ENCODE data around the gene TREML2. TPM values are rescaled to one million over a fixed set of nuclear protein-coding genes. Genes with fewer than 3 reads are reported as not detected.

Gene TREML2
- total RNA-seq, 1 donor = not detected

DNA sequence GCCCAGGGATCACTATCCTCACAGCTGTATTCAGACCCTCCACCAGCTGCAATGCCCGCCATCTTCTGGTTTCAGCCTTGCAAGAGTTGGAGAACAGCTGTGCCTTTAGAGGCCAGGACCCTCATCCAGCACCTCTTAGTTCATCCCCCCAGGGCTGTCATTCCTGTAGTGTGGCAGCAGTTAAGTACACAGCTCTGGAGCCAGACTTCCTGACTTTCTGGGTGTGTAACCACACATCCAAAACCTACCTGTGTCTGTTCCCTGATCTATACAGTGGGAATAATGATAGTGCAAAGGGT, 37.6 kb downstream of the TREML2 start:
- Histone ChIP-seq H3K4me2 (ENCODE audit: insufficient read depth, low read length) (no peak overlapping the region), H3K36me3 (ENCODE audit: insufficient read depth, low read length) (no peaks in the 10 kb centered on the region), H4K20me1 (ENCODE audit: insufficient read depth, low read length) (no peaks in the 10 kb centered on the region), H3K4me1 (ENCODE audit: insufficient read depth, low read length) (no peaks in the 10 kb centered on the region), H3K27ac (ENCODE audit: low read depth, low read length) (no peak overlapping the region), H3K79me2 (ENCODE audit: insufficient read depth, low read length) (no peaks in the 10 kb centered on the region), H3K9me3 (ENCODE audit: low read depth, low read length) (no peaks in the 10 kb centered on the region), H3K27me3 (ENCODE audit: insufficient read depth, low read length) (no peaks in the 10 kb centered on the region), H2AFZ (ENCODE audit: low read length) (no peak overlapping the region), H3K4me3 (ENCODE audit: insufficient read depth, low read length) (no peak overlapping the region)
- no peak for DNase-seq (ENCODE audit: insufficient read length, low spot score, missing footprints)
- TF ChIP-seq, protein P1, sequence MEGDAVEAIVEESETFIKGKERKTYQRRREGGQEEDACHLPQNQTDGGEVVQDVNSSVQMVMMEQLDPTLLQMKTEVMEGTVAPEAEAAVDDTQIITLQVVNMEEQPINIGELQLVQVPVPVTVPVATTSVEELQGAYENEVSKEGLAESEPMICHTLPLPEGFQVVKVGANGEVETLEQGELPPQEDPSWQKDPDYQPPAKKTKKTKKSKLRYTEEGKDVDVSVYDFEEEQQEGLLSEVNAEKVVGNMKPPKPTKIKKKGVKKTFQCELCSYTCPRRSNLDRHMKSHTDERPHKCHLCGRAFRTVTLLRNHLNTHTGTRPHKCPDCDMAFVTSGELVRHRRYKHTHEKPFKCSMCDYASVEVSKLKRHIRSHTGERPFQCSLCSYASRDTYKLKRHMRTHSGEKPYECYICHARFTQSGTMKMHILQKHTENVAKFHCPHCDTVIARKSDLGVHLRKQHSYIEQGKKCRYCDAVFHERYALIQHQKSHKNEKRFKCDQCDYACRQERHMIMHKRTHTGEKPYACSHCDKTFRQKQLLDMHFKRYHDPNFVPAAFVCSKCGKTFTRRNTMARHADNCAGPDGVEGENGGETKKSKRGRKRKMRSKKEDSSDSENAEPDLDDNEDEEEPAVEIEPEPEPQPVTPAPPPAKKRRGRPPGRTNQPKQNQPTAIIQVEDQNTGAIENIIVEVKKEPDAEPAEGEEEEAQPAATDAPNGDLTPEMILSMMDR (IDR thresholded peaks at IDR 0.05; ENCODE audit: extremely low read depth, low read depth, low read length) = no peak

DNA sequence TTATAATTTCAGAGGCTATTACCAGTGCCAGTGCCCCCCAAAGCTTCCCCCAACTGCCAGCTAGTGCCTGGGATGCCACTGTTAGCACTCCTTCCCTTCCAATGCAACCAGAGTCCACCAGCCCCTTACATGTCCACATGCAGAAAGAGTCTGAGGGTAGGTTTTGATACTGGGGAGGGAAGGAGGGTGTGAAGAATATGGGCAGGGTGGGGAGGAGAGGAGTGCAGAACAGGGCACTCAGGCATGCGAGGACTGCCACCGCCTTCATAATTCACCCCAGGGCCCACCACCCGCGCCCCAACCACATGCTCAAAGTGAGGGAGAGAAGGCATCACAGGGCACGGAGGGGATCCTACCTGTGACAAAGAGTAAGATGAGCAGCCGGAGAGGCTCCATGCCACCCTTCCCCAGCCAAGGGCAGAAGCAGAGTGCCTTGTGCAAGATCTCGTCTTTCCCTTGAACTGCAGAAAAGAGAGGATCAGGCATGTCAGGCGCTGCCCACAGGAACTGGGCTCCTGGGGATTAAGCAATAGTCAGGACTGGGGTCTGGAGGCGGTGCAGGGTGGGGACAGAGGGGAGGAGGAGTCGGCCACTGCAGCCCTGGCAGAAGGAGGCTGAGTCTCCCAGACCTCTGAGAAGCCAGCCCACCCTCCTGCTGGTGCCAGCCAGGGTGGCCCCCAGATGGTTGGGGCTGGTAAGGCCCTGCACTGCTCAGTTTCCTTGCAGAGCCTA, 38.1 kb downstream of the TREML2 start, which contains the start of gene TREM2:
Gene TREM2, minus strand, starts transcription at position 430 of the 732 bp plus-strand sequence. Its CDS starts 34 bp downstream, at position 396.
- H3K27me3 ChIP-seq (ENCODE audit: insufficient read depth, low read length) = no peaks in the 10 kb centered on the region
- H3K36me3 ChIP-seq (ENCODE audit: insufficient read depth, low read length) = no peaks in the 10 kb centered on the region
- H3K9me3 ChIP-seq (ENCODE audit: low read depth, low read length) = no peaks in the 10 kb centered on the region
- H3K4me3 ChIP-seq (ENCODE audit: insufficient read depth, low read length) = no peak within 1 kb of the TSS
- no peak within 1 kb of the TSS for H3K27ac ChIP-seq (ENCODE audit: low read depth, low read length)
- H2AFZ ChIP-seq (ENCODE audit: low read length) = no peak within 1 kb of the TSS
- H3K4me1 ChIP-seq (ENCODE audit: insufficient read depth, low read length) = no peaks in the 10 kb centered on the region
- peak; percentile 37 for DNase-seq (ENCODE audit: insufficient read length, low spot score, missing footprints)
- no peaks in the 10 kb centered on the region for H3K79me2 ChIP-seq (ENCODE audit: insufficient read depth, low read length)
- H3K4me2 ChIP-seq (ENCODE audit: insufficient read depth, low read length) = no peak within 1 kb of the TSS
- TF ChIP-seq, protein P1 (IDR thresholded peaks at IDR 0.05; ENCODE audit: extremely low read depth, low read depth, low read length) = no peak
- H4K20me1 ChIP-seq (ENCODE audit: insufficient read depth, low read length) = no peaks in the 10 kb centered on the region

DNA sequence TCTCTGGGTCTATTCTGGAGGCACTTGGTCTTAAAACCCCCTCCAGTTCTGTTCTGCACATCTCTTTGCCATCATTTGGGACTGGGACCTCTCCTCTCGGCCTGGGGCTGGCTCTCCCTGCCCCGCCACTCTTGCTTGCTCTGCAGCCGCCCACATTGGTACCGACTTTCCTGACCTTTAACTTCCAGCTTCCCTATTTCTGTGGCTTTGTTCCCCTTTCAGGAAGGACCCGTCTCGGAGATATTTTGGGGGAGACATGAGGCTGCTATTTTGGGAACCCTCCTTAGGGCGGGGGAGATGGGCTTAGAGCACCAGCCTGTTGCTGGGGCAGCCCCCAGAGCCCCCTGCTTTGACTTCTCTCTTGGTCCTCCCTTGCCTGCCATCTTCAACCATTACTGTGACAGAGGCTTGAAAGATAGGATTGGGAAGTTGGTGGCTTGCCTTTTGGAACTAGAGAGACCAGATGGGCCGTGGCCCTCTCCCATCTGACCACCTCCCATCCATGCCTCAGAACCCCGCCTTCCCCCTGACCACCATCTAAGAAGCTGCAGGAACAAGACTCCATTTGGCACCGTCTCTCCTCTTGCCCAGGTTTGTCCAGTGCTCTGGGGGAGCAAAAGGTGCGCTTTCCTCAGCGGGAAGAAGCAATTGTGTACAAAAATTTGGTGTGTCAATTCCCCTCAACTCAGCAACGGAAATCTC, 38.9 kb downstream of the TREML2 start:
- H3K4me1 ChIP-seq (ENCODE audit: insufficient read depth, low read length) = no peaks in the 10 kb centered on the region
- H3K79me2 ChIP-seq (ENCODE audit: insufficient read depth, low read length) = no peaks in the 10 kb centered on the region
- no peaks in the 10 kb centered on the region for H3K27me3 ChIP-seq (ENCODE audit: insufficient read depth, low read length)
- TF ChIP-seq, protein P1 (IDR thresholded peaks at IDR 0.05; ENCODE audit: extremely low read depth, low read depth, low read length) = no peak
- no peak overlapping the region for H3K4me3 ChIP-seq (ENCODE audit: insufficient read depth, low read length)
- no peak for DNase-seq (ENCODE audit: insufficient read length, low spot score, missing footprints)
- no peak overlapping the region for H2AFZ ChIP-seq (ENCODE audit: low read length)
- H3K4me2 ChIP-seq (ENCODE audit: insufficient read depth, low read length) = no peak overlapping the region
- H4K20me1 ChIP-seq (ENCODE audit: insufficient read depth, low read length) = no peaks in the 10 kb centered on the region
- no peaks in the 10 kb centered on the region for H3K36me3 ChIP-seq (ENCODE audit: insufficient read depth, low read length)
- no peaks in the 10 kb centered on the region for H3K9me3 ChIP-seq (ENCODE audit: low read depth, low read length)
- no peak overlapping the region for H3K27ac ChIP-seq (ENCODE audit: low read depth, low read length)

DNA sequence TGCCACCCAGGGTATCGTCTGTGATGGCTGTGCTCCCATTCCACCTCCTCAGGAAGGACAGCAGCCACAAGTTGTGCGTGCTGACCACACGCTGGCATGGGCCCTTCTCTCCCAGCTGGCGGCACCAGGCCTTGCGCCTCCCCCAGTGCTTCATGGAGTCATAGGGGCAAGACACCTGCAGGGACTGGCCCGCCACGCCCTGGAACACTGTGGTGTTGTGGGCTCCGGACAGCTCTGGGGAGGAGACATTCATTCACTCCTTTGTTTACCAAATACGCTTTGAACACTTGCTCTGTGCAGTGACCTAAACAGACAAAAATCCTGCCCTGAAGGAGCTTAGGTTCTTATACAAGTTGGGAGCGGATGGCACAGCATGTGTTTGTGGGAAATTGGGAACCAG, 39.6 kb downstream of the TREML2 start:
- Histone ChIP-seq H2AFZ (ENCODE audit: low read length) (no peak overlapping the region), H3K4me2 (ENCODE audit: insufficient read depth, low read length) (no peak overlapping the region), H3K79me2 (ENCODE audit: insufficient read depth, low read length) (no peaks in the 10 kb centered on the region), H3K27me3 (ENCODE audit: insufficient read depth, low read length) (no peaks in the 10 kb centered on the region), H3K27ac (ENCODE audit: low read depth, low read length) (no peak overlapping the region), H3K4me1 (ENCODE audit: insufficient read depth, low read length) (no peaks in the 10 kb centered on the region), H4K20me1 (ENCODE audit: insufficient read depth, low read length) (no peaks in the 10 kb centered on the region), H3K9me3 (ENCODE audit: low read depth, low read length) (no peaks in the 10 kb centered on the region), H3K36me3 (ENCODE audit: insufficient read depth, low read length) (no peaks in the 10 kb centered on the region), H3K4me3 (ENCODE audit: insufficient read depth, low read length) (no peak overlapping the region)
- TF ChIP-seq, protein P1 (IDR thresholded peaks at IDR 0.05; ENCODE audit: extremely low read depth, low read depth, low read length) = no peak
- no peak for DNase-seq (ENCODE audit: insufficient read length, low spot score, missing footprints)

All from osteoblast (primary cell).